Testis (tissue), 3 donors: ENCODE measurements around the gene ATP10B. TPM values are rescaled to one million over a fixed set of nuclear protein-coding genes. Genes with fewer than 3 reads are reported as not detected.

Experiments
- DNase-seq: peaks from one replicate; pipeline ENCODE4 v3.0.0-alpha.2; 2019
- H3K27ac ChIP-seq, 2 donors: fragments of 200-600 bp; sonication (generic); one replicate each; pipeline ENCODE4 v1.5.1; 2019
- H3K27me3 ChIP-seq: fragments of 200-600 bp; sonication (generic); one replicate; pipeline ENCODE4 v1.5.1; 2019
- H3K36me3 ChIP-seq: fragments of 200-600 bp; sonication (generic); one replicate; pipeline ENCODE4 v1.5.1; 2017; ENCODE audit warnings: low read depth; ENCODE audit errors: missing control alignments
- H3K4me1 ChIP-seq: fragments of 200-600 bp; sonication (generic); one replicate; pipeline ENCODE4 v1.5.1; 2019
- H3K4me3 ChIP-seq, 2 donors: fragments of 200-600 bp; sonication (generic); one replicate each; pipeline ENCODE4 v1.5.1; 2017 to 2019
- H3K9me3 ChIP-seq: fragments of 200-600 bp; sonication (generic); one replicate; pipeline ENCODE4 v1.5.1; 2017
- POLR2A ChIP-seq: fragments of 450-650 bp; IDR thresholded peaks from one replicate; pipeline ENCODE4 v1.6.1; 2017; ENCODE audit warnings: antibody characterized with exemption, mild to moderate bottlenecking, moderate library complexity
- WGBS, 2 donors: methylation state at CpG; one replicate each; pipeline ENCODE4 v1.1.5; 2018; 5-methylcytosine and 5-hydroxymethylcytosine counted together
- intact Hi-C: fragments of 100-400 bp; cut with DNase I; formaldehyde crosslinking; loops from one replicate; pipeline ENCODE4 v1.15.1; 2023; ENCODE audit warnings: low total_unique reads
- polyA plus RNA-seq: library from polyadenylated mRNA; stranded (reverse); fragments of 350-450 nt; fragmentation: Illumina TruSeq; extraction: RNeasy Lipid Tissue Mini Kit (QIAGEN cat#74804); gene quantifications from one replicate; pipeline ENCODE4 v1.2.3, GENCODE V29; 2014; ENCODE audit warnings: low read depth, low replicate concordance; ENCODE audit not compliant: insufficient read depth
- total RNA-seq, 2 donors: library from RNA; depleted of rRNA; stranded (reverse); fragments of >200 nt; gene quantifications; one replicate each; pipeline ENCODE4 v1.2.3, GENCODE V29; 2016
- TF ChIP-seq, protein P1 (sequence below), 3 experiments: fragments of 450-650 bp in 2 of 3; fragments of 200-600 bp in 1 of 3; sonication (generic) in 1 of 3; IDR thresholded peaks; one replicate each; pipeline ENCODE4 v1.5.1; 2016 to 2019; ENCODE audit warnings: antibody characterized with exemption in 3 of 3, mild to moderate bottlenecking in 2 of 3, moderate library complexity in 1 of 3

The ATP10B gene
- total and polyA plus RNA-seq, 3 donors from 2014 or later = 0.63 to 2.0 (median 1.9) TPM

DNA sequence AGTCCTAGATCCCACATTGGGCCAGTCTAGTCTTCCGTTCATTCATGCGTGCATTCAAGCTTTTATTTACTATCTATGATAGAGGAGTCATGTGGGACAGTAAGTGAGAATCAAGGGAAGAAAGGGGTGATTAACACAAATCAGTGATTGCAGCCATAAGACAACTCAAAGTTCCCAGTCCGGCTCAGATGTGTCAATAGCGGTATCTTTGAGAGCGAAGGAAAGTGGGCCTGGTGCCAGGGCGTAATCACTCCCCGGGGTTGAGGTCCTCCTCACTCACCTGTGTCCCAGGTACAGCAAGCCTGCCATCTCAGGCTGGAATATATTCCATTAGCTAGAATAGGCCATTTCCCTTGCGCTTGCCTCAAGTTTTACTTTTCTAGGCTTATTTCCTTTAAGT is 196.3 kb downstream of the ATP10B start:
- H3K36me3 ChIP-seq = no peaks in the 10 kb centered on the region
- H3K27ac ChIP-seq = no peak overlapping the region
- H3K9me3 ChIP-seq = no peaks in the 10 kb centered on the region
- 87 to 92% methylated on average over 8 of the region's 8 CpGs for WGBS, 2 donors
- intact Hi-C loops = no loop called here
- DNase-seq = no peak
- no peaks in the 10 kb centered on the region for H3K4me1 ChIP-seq
- H3K27me3 ChIP-seq = no peaks in the 10 kb centered on the region
- TF ChIP-seq, protein P1, sequence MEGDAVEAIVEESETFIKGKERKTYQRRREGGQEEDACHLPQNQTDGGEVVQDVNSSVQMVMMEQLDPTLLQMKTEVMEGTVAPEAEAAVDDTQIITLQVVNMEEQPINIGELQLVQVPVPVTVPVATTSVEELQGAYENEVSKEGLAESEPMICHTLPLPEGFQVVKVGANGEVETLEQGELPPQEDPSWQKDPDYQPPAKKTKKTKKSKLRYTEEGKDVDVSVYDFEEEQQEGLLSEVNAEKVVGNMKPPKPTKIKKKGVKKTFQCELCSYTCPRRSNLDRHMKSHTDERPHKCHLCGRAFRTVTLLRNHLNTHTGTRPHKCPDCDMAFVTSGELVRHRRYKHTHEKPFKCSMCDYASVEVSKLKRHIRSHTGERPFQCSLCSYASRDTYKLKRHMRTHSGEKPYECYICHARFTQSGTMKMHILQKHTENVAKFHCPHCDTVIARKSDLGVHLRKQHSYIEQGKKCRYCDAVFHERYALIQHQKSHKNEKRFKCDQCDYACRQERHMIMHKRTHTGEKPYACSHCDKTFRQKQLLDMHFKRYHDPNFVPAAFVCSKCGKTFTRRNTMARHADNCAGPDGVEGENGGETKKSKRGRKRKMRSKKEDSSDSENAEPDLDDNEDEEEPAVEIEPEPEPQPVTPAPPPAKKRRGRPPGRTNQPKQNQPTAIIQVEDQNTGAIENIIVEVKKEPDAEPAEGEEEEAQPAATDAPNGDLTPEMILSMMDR (IDR thresholded peaks at IDR 0.05) = no peak
- TF ChIP-seq POLR2A = no peak
- H3K4me3 ChIP-seq = no peak overlapping the region

GRCh38 chr5:160651692-160652645 is 200.0 kb downstream of the ATP10B start:
- TF ChIP-seq, protein P1 (IDR thresholded peaks at IDR 0.05) = no peak
- TF ChIP-seq POLR2A = no peak
- intact Hi-C loops = no loop called here

GRCh38 chr5:160649304-160649703 is 202.7 kb downstream of the ATP10B start:
- DNase-seq = peak; percentile 49
- H3K36me3 ChIP-seq = no peaks in the 10 kb centered on the region
- intact Hi-C loops = no loop called here

More at GRCh38 chr5:160651692-160652645, 200.0 kb downstream of the ATP10B start:
- H3K27ac ChIP-seq = no peak overlapping the region
- no peak for DNase-seq
- no peaks in the 10 kb centered on the region for H3K4me1 ChIP-seq
- 79 to 90% methylated on average over 8 to 9 of the region's 9 CpGs for WGBS, 2 donors
- H3K4me3 ChIP-seq = no peak overlapping the region
- no peaks in the 10 kb centered on the region for H3K36me3 ChIP-seq
- no peaks in the 10 kb centered on the region for H3K27me3 ChIP-seq
- H3K9me3 ChIP-seq = no peaks in the 10 kb centered on the region

GRCh38 chr5:160646033-160646432 is 206.0 kb downstream of the ATP10B start:
- Histone ChIP-seq H3K27ac (no peak overlapping the region), H3K4me3 (no peak overlapping the region), H3K4me1 (no peaks in the 10 kb centered on the region), H3K36me3 (no peaks in the 10 kb centered on the region), H3K27me3 (no peaks in the 10 kb centered on the region), H3K9me3 (no peaks in the 10 kb centered on the region)
- no peak for DNase-seq
- no peak for TF ChIP-seq POLR2A
- TF ChIP-seq, protein P1 (IDR thresholded peaks at IDR 0.05) = no peak
- intact Hi-C loops = no loop called here

More at GRCh38 chr5:160649304-160649703, 202.7 kb downstream of the ATP10B start:
- H3K4me1 ChIP-seq = no peaks in the 10 kb centered on the region
- TF ChIP-seq POLR2A = no peak
- TF ChIP-seq, protein P1 (IDR thresholded peaks at IDR 0.05) = peak; percentile 22 to 41 (median 37)
- no peaks in the 10 kb centered on the region for H3K27me3 ChIP-seq
- H3K9me3 ChIP-seq = no peaks in the 10 kb centered on the region
- H3K4me3 ChIP-seq = no peak overlapping the region
- no peak overlapping the region for H3K27ac ChIP-seq
